ENCODE data around the gene PCOLCE2. TPM values are rescaled to one million over a fixed set of nuclear protein-coding genes. Genes with fewer than 3 reads are reported as not detected.
"Not testable (repeated sequence)": the region's sequence is repeated elsewhere in the genome, so short reads cannot be mapped to it uniquely, and the experiment has no call there.

The PCOLCE2 gene
- total RNA-seq, 2 donors from 2014 or later, result 79.1 to 148 TPM

DNA sequence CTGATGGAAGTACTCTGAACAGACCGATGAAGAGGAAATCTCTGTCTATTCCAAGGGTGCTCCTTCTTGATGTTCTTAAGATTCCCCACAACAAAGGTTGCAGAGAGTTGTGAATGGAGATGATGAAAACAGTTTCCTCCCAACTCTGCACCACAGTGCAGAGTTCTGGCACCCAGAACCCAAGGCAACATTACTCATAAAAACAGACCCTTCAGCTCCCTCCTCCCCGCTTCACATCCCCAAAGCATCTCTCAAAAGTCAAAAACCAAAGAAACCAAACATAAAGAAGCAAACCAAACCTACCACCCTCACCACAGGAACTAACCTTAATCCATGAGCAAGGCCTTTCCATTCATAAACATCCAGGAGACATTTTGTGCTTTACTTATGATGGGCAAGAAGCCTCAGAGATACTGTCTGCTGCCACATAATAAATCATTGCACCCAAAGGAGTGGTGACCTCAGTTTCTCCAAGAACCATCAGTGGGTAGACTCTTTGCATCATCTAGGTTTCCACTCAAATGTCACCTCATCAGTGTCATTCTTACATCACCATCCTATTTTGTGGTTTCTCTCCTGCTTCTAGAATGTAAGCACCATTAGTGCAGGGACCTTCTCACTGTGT is 13.2 kb downstream of the PCOLCE2 start:
- no peaks in the 10 kb centered on the region for H3K36me3 ChIP-seq
- H3K27ac ChIP-seq, result no peak overlapping the region
- no peaks in the 10 kb centered on the region for H3K4me1 ChIP-seq
- no peak overlapping the region for H3K4me3 ChIP-seq
- no peaks in the 10 kb centered on the region for H3K9me3 ChIP-seq
- TF ChIP-seq, protein P1, sequence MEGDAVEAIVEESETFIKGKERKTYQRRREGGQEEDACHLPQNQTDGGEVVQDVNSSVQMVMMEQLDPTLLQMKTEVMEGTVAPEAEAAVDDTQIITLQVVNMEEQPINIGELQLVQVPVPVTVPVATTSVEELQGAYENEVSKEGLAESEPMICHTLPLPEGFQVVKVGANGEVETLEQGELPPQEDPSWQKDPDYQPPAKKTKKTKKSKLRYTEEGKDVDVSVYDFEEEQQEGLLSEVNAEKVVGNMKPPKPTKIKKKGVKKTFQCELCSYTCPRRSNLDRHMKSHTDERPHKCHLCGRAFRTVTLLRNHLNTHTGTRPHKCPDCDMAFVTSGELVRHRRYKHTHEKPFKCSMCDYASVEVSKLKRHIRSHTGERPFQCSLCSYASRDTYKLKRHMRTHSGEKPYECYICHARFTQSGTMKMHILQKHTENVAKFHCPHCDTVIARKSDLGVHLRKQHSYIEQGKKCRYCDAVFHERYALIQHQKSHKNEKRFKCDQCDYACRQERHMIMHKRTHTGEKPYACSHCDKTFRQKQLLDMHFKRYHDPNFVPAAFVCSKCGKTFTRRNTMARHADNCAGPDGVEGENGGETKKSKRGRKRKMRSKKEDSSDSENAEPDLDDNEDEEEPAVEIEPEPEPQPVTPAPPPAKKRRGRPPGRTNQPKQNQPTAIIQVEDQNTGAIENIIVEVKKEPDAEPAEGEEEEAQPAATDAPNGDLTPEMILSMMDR (IDR thresholded peaks at IDR 0.05), result no peak
- H3K27me3 ChIP-seq, result no peaks in the 10 kb centered on the region
- DNase-seq (ENCODE audit: low spot score), result no peak

DNA sequence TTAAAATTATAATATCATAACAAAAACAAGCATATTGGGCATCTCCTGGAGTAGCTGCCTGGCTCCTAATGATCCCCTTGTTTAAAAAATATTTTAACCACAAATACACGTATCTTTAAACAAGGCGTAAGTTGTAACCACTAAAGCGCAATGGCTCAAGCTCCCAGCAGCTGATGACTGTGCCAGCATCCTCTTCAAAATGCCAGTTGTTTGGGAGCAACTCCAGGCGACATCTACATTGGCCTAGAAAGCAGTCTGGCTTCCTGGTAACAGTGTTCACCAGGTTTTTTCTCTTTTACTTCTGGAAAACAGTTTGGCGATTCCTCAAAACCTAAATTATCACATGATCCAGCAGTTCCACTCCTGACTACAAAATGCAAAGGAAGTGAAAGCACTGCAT is 13.8 kb downstream of the PCOLCE2 start:
- Histone ChIP-seq H3K9me3 (no peaks in the 10 kb centered on the region), H3K4me1 (no peaks in the 10 kb centered on the region), H3K36me3 (no peaks in the 10 kb centered on the region), H3K4me3 (no peak overlapping the region), H3K27ac (no peak overlapping the region), H3K27me3 (no peaks in the 10 kb centered on the region)
- TF ChIP-seq, protein P1 (IDR thresholded peaks at IDR 0.05), result no peak
- no peak for DNase-seq (ENCODE audit: low spot score)

DNA sequence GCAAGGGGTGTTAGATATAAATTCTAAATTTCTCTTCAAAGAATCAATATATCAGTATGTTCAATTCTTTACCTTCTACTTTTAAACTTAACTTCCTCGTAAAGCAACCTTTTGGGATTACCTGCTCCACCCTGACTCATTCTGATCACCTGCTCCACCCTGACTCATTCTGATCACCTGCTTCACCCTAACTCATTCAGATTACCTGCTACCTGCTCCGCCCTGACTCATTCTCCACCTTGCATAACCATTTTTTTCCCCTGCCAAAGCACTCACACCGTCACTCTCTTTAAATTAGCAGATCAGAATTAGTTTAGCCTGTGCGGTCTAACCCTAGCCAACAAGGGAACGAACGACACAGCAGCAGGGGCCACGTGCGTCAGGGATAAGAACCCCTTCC is 20.5 kb downstream of the PCOLCE2 start:
- not testable (repeated sequence) for H3K4me1 ChIP-seq; H3K27me3 ChIP-seq; H3K36me3 ChIP-seq; H3K9me3 ChIP-seq; H3K27ac ChIP-seq; DNase-seq (ENCODE audit: low spot score); H3K4me3 ChIP-seq

DNA sequence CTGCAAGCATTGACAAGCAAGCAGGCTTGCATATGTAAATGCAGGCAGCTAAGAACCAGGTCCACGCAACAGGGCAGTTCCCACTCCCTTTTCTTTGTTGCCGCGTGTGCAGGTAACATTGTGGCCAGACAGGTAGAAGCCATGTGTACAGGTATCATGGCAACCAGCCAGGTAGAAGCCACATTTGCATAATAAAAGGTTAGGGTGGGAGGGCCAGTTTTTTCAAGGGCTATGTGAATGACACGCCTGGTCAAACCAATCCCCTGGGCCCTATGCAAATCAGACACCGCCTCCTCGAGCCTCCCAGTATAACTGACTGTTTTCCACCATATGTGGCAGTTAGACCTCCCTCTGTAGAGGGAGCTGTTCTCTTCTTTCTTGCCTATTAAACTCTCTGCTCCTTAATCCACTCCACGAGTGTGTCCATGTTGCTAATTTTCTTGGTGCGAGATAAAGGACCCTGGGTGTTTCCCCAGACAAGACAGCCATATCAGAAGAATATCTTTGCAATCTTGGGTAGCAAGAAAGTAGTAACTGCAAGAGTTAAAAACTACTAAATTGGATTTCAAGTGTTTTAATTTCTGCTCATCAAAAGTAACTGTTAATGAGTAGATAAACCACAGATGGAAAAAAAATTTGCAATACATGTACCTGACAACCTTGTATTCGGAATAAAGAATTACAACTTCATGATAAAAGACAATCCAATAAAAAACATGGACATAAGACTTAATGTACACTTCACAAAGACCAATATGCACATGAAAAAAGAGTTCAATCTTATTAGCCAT is 21.8 kb downstream of the PCOLCE2 start:
- Histone ChIP-seq H3K36me3 (no peaks in the 10 kb centered on the region), H3K27me3 (no peaks in the 10 kb centered on the region), H3K4me1 (peaks cover 0 to 10% of the 10 kb centered on the region in 2 donors), H3K9me3 (no peaks in the 10 kb centered on the region), H3K4me3 (no peak overlapping the region), H3K27ac (no peak overlapping the region)
- no peak for DNase-seq (ENCODE audit: low spot score)
- TF ChIP-seq, protein P1 (IDR thresholded peaks at IDR 0.05), result no peak

DNA sequence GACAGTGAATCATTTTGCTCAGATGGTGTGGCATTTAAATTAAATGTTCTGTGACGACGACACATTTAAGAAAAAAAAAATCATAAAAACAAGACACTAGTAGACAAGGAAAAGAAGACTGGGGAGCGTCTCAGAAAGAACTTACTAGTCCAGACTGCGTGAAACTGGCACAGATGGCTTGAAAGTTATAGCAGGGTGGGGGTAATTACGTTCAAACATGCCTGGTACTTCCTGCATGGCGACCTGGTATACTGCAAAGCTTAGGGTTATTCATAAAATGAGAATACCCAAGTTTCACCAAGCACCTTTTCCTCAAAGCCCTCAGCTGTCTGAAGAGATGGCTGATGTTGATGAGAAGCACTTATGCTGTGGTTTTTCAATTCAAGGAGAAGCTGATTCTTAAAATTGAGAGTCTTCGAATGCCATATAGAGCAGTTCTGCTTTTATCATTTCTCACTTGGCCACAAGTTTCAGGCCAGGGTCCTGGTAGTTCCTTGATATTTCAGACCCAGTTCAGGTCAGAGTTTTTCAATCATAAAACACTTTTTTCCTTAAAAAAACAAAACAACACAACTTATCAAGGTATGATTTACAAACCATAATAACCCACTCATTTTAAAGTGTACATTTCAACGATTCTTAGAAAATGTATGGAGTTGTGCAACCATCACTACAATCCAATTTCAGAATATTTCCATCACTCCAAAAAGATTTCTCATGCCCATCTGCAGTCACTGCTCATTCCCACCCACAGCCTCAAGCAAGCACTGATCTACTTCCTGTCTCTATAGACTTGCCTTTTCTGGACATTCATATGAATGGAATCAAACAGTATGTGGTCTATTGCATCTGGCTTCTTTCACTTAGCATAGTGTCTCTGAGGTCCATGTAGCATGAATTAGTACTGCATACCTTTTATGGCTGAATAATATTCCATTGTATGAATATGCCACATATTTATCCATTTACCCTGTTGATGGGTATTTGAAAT is 24.7 kb downstream of the PCOLCE2 start:
- TF ChIP-seq, protein P1 (IDR thresholded peaks at IDR 0.05), result no peak
- Histone ChIP-seq H3K4me1 (peaks cover 0 to 10% of the 10 kb centered on the region in 2 donors), H3K27ac (peak overlapping the region; percentile 11 to 62)

More for the DNA sequence above, 24.7 kb downstream of the PCOLCE2 start:
- Histone ChIP-seq H3K9me3 (no peaks in the 10 kb centered on the region), H3K27me3 (no peaks in the 10 kb centered on the region), H3K4me3 (no peak overlapping the region), H3K36me3 (no peaks in the 10 kb centered on the region)
- no peak for DNase-seq (ENCODE audit: low spot score)

Data from right atrium auricular region (tissue), 2 donors.